SK-N-DZ (cell line): Measurements from ENCODE around the gene SLAMF7.

ENCODE experiments used
- DNase-seq: peaks from one replicate; pipeline ENCODE4 v3.0.0-alpha.2; 2015; ENCODE audit warnings: low spot score

SLAMF7 gene

DNA sequence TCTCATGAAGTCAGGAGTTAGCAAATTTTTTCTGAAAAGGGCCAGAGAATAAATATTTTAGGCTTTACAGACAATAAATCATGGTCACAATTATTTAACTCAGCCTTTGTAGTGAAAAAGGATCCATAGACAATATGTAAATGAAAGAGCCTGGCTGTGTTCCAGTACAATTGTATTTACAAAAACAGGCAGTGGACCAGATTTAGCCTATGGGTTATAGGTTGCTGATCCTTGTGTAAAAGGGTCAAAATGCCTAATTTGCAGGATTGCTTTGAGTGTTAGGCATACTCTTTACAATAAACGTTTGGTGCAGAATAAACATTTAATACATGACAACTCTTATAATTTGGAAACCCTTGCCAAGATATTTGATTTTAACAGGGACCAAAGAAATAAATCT is 6.5 kb downstream of the SLAMF7 start:
- no peak for DNase-seq

DNA sequence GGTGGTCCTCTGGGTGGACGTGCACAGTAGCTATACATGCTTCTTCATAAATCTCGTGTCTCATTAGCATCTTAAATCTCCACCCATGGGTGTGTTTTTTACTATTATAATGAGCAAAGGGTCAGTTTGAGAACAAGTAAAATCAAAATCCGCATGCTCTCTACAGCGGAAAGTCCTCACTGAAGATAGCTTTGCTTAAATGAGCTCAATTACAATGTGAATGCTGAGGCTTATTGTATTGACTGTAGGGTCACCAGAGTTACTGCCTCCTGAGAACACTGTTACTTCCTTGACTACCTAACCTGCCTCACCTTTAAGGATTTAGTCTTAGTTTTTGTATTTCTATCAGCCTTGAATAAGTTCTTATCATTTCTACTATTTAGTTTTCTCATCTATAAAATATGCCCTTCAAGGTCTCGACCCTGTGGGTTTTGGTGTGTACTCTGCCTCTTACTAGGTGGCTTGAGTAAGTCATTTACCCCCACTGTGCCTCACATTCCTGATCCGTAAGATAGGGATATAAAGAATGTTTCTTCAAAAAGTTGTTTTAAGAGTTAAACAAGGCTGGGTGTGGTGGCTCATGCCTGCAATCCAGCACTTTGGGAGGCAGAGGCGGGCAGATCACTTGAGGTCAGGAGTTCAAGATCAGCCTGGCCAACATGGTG is 7.9 kb downstream of the SLAMF7 start:
- DNase-seq, result no peak

DNA sequence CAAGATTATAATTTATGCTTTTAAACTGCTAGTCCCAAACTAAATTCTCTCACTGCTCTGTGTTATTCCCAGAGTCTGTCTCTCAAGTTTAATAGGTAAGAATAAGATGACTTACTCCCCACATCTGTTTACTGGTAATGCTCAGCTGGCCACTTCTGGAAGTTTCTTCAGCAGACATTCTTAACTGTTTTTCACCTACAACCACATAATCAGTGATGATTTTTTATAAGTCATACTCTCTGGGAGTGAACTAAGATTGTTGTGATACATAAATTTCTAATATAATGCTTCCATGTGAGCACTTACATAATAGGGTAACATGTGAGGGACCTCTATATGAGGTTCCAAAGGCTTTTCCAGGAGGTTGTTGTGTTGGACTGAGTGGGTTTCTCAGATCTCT is 8.7 kb downstream of the SLAMF7 start:
- DNase-seq, result no peak

DNA sequence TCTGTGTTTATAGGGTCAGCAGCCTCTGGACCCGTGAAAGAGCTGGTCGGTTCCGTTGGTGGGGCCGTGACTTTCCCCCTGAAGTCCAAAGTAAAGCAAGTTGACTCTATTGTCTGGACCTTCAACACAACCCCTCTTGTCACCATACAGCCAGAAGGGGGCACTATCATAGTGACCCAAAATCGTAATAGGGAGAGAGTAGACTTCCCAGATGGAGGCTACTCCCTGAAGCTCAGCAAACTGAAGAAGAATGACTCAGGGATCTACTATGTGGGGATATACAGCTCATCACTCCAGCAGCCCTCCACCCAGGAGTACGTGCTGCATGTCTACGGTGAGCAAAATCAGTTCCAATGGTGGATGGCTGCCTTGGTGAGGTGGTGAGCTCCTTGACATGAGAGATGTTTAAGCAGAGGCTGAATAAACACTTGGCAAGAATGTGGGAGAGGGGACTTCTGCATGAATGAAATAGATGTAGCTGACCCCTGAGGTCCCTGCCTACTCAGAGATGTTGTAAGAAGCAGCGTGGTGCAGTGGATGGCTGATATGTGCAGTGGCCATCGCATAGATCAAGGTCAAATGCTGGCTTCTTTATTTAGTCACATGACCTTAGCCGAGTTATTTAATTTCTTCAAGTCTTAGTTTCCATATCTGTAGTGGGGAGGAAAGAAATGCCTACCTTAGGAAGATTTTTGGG is 9.3 kb downstream of the SLAMF7 start:
- DNase-seq, result no peak

DNA sequence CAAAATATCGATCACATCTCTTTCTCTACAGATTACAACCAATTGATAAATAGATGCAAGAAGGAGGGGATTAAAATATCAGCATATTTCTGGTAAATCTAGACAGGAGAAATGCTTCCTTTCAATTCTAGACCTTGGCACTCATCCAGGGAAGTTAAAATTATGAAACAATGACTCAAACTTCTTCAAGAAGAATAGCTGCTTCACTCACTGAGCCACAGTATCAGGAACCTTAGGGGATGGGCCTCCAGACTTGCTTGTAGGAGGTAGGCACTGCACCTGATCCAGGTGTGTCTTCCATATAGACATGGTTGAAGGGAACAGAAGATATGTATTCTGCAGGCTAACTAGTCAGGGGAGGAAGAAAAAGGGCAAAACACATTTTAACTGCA is 9.8 kb downstream of the SLAMF7 start:
- DNase-seq, result no peak

DNA sequence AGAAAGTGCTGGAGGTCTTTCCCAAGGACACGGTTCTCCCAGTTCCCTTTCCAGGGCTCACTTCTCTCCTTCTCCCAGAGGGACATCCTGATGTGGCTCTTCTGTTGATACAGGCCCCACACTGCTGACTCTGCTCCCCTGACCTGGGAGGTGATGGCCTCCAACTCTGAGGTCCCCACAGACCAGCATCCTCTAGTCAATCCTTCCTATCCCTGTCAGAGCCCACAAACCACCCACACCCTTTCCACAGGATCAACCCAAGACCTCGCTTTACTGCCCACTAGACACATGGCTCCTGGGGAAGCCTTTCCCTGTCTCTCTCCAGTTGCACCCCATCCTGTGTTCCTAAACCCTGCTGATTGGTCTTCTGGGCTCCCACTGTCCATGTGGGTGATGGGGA is 11.6 kb downstream of the SLAMF7 start:
- no peak for DNase-seq

DNA sequence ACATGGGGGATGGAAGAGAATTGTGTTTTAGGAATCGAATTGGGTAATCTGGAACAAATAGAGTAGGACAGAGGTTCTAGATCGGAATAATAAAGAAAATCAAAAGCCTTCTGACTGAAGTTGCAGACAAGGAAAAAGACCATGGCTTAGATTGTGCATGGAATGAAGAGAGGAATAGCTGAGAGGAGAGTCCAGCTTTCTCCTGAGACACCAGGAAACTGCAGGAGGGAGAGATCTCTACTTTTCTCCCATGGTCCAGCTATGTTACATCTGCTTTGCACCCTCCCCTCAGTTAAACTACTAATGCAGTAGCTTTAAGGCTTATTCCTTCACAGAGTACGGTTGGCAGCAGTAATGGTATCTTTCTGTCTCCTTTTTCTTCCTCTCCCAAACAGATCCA is 13.4 kb downstream of the SLAMF7 start:
- DNase-seq, result no peak

DNA sequence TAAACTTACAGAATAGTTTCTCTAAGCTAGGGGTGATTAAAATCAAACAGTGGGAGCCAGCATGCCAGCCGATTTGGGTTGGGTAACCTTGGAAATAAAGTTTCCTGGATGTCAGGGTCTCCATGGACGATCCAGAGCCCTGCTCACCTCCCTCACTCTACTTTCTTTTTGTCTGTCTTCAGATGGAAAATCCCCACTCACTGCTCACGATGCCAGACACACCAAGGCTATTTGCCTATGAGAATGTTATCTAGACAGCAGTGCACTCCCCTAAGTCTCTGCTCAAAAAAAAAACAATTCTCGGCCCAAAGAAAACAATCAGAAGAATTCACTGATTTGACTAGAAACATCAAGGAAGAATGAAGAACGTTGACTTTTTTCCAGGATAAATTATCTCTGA is 13.9 kb downstream of the SLAMF7 start:
- DNase-seq, result no peak

DNA sequence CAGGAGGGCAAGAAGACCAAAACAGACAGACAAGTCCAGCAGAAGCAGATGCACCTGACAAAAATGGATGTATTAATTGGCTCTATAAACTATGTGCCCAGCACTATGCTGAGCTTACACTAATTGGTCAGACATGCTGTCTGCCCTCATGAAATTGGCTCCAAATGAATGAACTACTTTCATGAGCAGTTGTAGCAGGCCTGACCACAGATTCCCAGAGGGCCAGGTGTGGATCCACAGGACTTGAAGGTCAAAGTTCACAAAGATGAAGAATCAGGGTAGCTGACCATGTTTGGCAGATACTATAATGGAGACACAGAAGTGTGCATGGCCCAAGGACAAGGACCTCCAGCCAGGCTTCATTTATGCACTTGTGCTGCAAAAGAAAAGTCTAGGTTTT is 14.5 kb downstream of the SLAMF7 start:
- DNase-seq, result no peak

DNA sequence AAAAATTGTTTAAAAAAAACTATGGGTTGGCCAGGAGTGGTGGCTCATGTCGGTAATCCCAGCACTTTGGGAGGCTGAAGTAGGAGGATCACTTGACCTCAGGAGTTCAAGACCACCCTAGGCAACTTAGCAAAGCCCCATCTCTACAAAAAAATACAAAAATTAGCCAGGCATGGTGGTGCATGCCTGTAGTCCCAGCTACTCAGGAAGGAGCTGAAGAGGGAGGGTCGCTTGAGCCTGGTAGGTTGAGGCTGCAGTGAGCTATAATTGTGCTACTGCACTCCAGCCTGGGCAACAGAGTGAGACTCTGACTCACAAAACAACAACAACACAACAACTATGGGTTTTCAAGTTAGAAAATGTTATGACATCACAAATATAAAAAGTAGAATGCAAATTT is 16.4 kb downstream of the SLAMF7 start:
- DNase-seq, result no peak

DNA sequence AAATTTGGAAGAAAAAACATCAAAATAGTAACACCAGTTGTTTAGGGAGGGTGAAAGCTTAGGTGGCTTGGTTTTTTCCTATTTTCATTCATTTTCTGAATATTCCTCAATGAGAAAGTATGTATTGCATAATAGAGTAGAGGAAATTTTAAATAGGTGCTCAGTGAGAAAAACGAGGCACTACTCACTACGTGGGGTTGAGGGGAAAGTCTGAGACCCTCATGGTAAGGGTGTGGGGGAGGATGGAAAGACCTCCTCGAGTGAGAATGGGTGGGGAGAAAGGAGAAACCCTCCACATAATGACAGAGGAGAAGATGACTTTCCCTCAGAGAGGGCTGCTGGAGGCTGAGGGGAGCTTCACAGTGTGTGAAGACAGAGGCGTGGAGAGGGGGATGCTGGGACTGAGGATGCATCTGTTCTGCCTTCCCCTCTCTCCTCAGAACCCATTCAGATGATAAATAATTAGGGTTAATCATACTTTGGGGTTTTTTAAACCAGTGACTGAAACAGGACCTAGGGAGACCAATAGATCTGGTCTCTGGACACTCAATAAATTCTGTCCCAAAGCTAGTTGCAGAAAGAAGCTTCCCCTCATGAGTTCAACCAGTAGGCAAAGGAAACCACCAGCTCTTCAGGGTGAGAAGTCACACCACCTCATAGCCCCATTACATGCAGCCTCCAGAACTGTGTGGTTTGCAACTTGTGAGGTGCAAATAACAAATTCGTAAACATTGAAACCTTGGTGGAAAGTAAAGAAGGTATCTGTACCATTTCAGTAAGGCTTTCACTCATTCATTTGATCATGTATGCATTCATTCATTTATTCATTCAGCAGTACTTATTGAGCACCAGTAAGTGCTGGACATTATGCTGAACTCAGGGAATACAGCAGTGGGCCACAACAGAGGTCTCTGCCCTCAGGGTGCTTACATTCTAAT is 17.1 kb downstream of the SLAMF7 start:
- DNase-seq, result no peak

DNA sequence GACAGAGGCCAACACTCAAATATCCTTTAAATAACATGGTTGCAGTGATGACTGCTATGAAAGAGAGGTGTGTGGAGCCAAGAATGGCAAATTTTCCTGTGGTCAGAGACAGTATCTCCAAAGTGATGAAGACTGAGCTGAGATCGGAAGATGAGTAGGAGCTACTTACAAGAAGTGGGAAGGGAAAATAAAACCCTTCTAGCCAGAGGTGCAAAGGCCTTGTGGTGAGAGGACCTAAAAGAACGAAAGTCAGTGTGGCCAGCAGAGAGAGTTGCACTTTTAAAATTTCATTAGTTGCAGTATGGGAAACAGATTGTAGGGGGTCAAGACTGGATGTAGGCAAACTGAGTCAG is 17.8 kb downstream of the SLAMF7 start:
- DNase-seq, result no peak

DNA sequence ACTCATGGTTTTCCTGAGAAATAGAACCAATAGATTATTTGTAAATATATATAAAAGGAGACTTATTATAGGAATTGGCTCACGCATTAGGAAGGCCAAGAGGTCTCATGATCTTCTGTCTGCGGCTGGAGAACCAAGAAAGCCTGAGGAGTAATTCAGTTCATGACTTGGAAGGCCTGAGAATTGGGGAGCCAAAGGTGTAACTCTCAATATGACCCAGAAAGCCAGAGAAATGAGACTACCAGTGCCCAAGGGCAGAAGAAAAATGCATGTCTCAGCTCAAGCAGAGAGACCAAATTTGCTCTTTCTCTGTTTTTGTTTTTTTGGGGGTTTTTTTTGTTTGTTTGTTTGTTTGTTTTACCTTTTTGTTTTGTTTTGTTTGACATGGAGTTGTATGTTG is 19.5 kb downstream of the SLAMF7 start:
- no peak for DNase-seq

DNA sequence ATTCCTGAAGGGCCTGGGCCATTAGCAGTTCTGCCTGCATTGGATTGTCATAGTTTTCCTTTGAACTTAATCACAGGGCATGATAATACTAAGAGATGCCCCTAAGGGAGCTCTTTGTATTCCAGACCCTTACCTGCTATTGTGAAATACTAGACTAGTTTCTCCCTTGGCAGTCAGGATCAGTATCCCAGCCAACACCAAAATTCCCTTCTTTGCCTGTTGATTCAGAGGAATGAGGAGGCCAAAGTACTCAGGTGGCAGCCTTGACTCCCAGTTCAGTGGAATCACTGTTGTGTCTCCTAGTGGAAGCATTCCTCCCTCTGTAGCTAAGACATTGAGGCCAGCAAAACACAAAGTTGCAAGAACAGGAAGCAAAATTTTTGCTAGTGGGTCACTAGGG is 20.7 kb downstream of the SLAMF7 start:
- DNase-seq, result no peak

DNA sequence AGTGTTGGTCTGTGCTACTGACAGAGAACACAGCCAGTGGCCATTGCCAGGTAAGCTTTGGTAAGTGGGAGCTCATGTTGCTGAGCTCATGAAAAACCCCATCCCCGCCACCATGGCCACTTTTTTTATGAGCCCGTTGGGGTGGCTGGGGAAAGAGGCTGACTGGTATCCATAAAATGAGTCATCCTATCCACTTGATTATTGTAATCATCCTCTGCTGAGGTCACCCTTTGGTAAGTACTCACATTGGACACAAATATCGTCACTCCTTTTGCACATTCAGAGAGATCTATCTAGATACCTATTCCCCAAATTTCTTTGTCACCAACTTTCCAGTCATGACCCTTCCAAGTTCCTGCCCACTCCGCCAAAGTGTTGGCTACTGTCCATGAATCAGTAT is 22.0 kb downstream of the SLAMF7 start:
- DNase-seq, result no peak

DNA sequence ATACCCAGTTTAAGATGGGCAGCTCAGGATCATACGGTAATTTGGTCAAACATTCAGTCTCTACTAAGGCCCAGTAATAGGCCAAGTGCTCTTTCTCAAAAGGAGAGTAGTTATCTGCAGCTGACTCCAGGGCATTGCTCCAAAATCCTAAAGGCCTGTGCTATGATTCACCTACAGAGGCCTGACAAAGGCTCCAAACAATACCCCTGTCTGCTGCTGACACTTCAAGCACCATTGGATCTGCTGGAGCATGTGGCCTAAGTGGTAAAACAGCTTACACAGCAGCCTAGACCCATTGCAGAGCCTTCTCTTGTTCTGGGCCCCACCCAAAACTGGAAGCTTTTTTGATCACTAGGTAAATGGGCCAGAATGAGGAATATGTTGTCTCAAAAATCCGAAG is 22.8 kb downstream of the SLAMF7 start:
- no peak for DNase-seq

DNA sequence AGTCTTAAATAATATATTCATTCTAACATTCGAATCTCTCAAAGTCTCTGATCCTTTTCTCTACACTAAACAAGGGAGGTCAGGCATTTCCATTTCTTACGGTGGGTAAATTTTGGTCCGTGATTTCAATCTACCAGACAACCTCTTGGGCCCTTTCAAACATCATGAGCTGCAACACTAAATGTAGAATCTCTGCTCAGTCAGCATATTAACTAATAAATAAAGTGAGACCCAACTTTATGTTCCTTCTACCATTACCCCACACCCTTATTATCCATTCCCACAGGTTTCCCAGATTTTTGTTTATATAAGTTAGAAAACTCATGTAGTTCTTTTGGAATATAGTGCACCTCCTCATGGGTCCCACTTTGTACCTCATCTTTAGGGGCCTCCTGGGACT is 24.9 kb downstream of the SLAMF7 start:
- no peak for DNase-seq

DNA sequence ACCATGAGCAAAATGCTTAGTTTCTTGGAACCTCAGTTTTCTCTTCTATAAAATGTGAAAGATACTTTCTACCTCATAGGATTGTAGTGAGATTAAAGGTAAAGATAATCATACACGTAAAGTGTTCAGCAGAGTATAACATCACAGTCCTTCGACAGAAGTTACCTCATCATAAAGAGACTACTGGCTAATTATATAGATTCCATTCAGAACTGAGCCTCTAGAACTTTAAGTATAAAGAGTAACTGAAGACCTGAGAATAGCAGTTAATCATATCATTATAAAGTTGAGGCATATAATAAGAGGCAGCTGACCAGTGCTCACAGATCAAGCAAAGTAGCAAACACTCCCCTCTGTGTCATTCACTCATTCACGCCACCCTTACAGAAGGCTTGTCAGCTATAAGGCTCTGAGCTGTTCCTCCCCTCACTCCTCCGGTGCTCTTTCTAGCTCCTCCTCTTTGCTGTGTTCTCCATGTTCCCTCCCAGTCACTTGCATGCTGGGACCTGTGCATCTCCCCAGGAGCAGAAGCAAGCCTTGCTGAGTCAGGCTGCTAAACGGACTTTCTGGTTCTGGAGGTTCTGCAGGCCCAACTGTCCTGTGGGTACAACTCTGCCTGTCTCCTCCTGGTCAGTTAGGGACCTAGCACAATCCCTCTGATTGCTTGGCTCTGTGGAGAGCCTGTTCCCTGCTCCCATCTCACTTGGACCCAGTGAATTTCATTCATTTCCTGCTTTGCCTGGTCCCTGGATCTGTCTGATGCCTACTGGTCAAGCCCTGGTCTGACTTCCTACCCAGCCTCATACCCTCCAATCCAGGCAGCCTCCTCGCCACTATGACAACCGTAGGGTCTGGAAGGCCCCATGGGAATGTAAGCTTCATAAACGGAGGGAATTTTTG is 28.6 kb downstream of the SLAMF7 start:
- no peak for DNase-seq

DNA sequence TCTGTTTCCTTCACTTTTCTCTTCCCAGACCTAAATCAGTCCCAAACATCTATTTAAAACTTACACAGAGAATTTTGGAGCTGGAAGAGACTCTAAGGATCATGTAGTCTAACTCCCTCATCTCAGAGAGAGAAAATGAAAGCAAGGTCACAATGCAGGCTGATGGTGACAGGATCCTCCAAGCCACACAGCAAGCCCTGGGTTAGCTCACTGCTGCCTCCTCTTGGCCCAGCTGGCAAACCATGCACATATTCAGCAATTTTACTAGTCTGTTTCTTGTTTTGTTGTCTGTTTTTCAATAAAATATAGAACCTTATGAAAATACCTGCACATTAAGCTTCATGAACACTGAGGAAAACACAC is 29.2 kb downstream of the SLAMF7 start:
- no peak for DNase-seq

DNA sequence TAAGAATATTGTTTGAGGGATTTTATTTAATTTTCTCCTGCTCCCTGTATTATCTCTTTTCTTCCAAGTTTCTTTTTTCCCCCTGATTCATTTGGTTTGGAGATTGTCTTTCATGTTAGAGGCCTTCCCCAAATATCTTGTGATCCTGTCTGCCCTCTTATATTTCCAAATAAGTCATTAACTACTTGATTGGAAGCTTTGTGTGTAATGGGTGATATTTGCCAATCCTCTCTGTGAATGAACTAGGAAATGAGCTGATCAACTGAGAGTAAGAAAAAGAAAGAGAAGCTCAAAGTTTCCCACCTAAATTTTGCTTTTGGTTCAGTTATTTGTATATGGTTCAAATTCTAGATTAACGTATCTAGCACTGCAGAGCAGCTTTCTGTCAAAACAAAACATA is 33.3 kb downstream of the SLAMF7 start:
- DNase-seq, result no peak

DNA sequence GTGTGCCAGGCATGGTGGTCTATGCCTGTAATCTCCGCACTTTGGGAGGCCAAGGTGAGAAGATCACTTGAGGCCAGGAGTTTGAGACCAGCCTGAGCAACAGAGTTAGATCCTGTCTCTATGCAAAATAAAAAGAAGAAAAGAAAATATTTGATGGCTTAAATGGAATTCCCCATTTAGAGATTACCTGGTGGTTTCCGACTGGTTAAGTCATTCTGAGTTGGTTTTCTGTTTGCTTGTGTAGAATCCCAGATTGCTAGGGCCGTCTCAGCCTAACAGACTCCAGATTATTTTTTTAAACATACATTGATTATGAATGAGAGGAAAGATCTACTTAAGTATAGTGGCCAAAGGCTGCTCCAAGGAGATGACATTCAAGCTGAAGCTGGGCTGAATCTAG is 34.0 kb downstream of the SLAMF7 start:
- DNase-seq, result no peak
